Testis (tissue), 5 donors: ENCODE data around the gene WDR88. TPM values are rescaled to one million over a fixed set of nuclear protein-coding genes. Genes with fewer than 3 reads are reported as not detected.

Experiments used
- DNase-seq: peaks from one replicate; pipeline ENCODE4 v3.0.0-alpha.2; 2019
- H3K27ac ChIP-seq, 2 donors: fragments of 200-600 bp; sonication (generic); one replicate each; pipeline ENCODE4 v1.5.1; 2019
- H3K27me3 ChIP-seq: fragments of 200-600 bp; sonication (generic); one replicate; pipeline ENCODE4 v1.5.1; 2019
- H3K36me3 ChIP-seq: fragments of 200-600 bp; sonication (generic); one replicate; pipeline ENCODE4 v1.5.1; 2017; ENCODE audit warnings: low read depth; ENCODE audit errors: missing control alignments
- H3K4me1 ChIP-seq: fragments of 200-600 bp; sonication (generic); one replicate; pipeline ENCODE4 v1.5.1; 2019
- H3K4me3 ChIP-seq, 2 donors: fragments of 200-600 bp; sonication (generic); one replicate each; pipeline ENCODE4 v1.5.1; 2017 to 2019
- H3K9me3 ChIP-seq: fragments of 200-600 bp; sonication (generic); one replicate; pipeline ENCODE4 v1.5.1; 2017
- CTCF ChIP-seq, 3 experiments: fragments of 450-650 bp in 2 of 3; fragments of 200-600 bp in 1 of 3; sonication (generic) in 1 of 3; IDR thresholded peaks; one replicate each; pipeline ENCODE4 v1.5.1; 2016 to 2019; ENCODE audit warnings: antibody characterized with exemption in 3 of 3, mild to moderate bottlenecking in 2 of 3, moderate library complexity in 1 of 3
- POLR2A ChIP-seq: fragments of 450-650 bp; IDR thresholded peaks from one replicate; pipeline ENCODE4 v1.6.1; 2017; ENCODE audit warnings: antibody characterized with exemption, mild to moderate bottlenecking, moderate library complexity
- WGBS, 2 donors: methylation state at CpG; one replicate each; pipeline ENCODE4 v1.1.5; 2018; 5-methylcytosine and 5-hydroxymethylcytosine counted together
- intact Hi-C: fragments of 100-400 bp; cut with DNase I; formaldehyde crosslinking; loops from one replicate; pipeline ENCODE4 v1.15.1; 2023; ENCODE audit warnings: low total_unique reads
- long read RNA-seq, 2 donors: transcript quantifications; one replicate each; lab custom pipeline, GENCODE V29; 2026
- polyA plus RNA-seq: library from polyadenylated mRNA; stranded (reverse); fragments of 350-450 nt; fragmentation: Illumina TruSeq; extraction: RNeasy Lipid Tissue Mini Kit (QIAGEN cat#74804); gene quantifications from one replicate; pipeline ENCODE4 v1.2.3, GENCODE V29; 2014; ENCODE audit warnings: low read depth, low replicate concordance; ENCODE audit not compliant: insufficient read depth
- total RNA-seq, 2 donors: library from RNA; depleted of rRNA; stranded (reverse); fragments of >200 nt; gene quantifications; one replicate each; pipeline ENCODE4 v1.2.3, GENCODE V29; 2016

The WDR88 gene
- total RNA-seq (1 to 10 TPM; 5.0 to 8.9 TPM), polyA plus RNA-seq (15.3 TPM)
- long read RNA-seq, donor 1, result 0 reads
- long read RNA-seq, donor 2, result 0 reads

- TF ChIP-seq CTCF (IDR thresholded peaks at IDR 0.05) (no peak), POLR2A (no peak)
- no peaks in the 10 kb centered on the region for H3K9me3 ChIP-seq
- H3K27ac ChIP-seq, result no peak within 1 kb of the TSS
- intact Hi-C loops, result no loop called here
- DNase-seq, result no peak
- no peaks in the 10 kb centered on the region for H3K36me3 ChIP-seq
- no peaks in the 10 kb centered on the region for H3K4me1 ChIP-seq
- no peaks in the 10 kb centered on the region for H3K27me3 ChIP-seq
- peak within 1 kb of the TSS; percentile 24 to 44 for H3K4me3 ChIP-seq
- 78 to 89% methylated on average over 32 to 43 of the region's 43 CpGs for WGBS, 2 donors
Measured at GRCh38 chr19:33132021-33132420, at the start of gene WDR88. TSS of gene WDR88 (plus strand) at chr19:33132114. CDS start at chr19:33132170, 56 bp downstream.

GRCh38 chr19:33085570-33086128 is 46.3 kb upstream of the WDR88 start:
- 93 to 100% methylated on average over 1 to 3 of the region's 3 CpGs for WGBS, 2 donors

GRCh38 chr19:33086955-33087354 is 45.0 kb upstream of the WDR88 start:
- 86 to 89% methylated on average over 1 of the region's 1 CpG for WGBS, 2 donors
- Histone ChIP-seq H3K4me3 (no peak overlapping the region), H3K27me3 (no peaks in the 10 kb centered on the region), H3K27ac (no peak overlapping the region), H3K9me3 (no peaks in the 10 kb centered on the region), H3K36me3 (no peaks in the 10 kb centered on the region), H3K4me1 (no peaks in the 10 kb centered on the region)
- intact Hi-C loops, result no loop called here
- DNase-seq, result no peak
- TF ChIP-seq CTCF (IDR thresholded peaks at IDR 0.05) (no peak), POLR2A (no peak)

More at GRCh38 chr19:33085570-33086128, 46.3 kb upstream of the WDR88 start:
- TF ChIP-seq CTCF (IDR thresholded peaks at IDR 0.05) (no peak), POLR2A (no peak)
- Histone ChIP-seq H3K4me3 (no peak overlapping the region), H3K4me1 (peaks cover 3% of the 10 kb centered on the region), H3K27me3 (no peaks in the 10 kb centered on the region), H3K9me3 (no peaks in the 10 kb centered on the region), H3K27ac (no peak overlapping the region), H3K36me3 (no peaks in the 10 kb centered on the region)
- no peak for DNase-seq
- intact Hi-C loops, result no loop called here

GRCh38 chr19:33089010-33089409 is 42.9 kb upstream of the WDR88 start:
- intact Hi-C loops, result no loop called here
- no peak overlapping the region for H3K27ac ChIP-seq
- no peaks in the 10 kb centered on the region for H3K27me3 ChIP-seq
- no peak for DNase-seq
- WGBS, 2 donors, result 90 to 94% methylated on average over 3 of the region's 3 CpGs
- TF ChIP-seq POLR2A (no peak), CTCF (IDR thresholded peaks at IDR 0.05) (no peak)
- no peaks in the 10 kb centered on the region for H3K9me3 ChIP-seq
- no peak overlapping the region for H3K4me3 ChIP-seq
- no peaks in the 10 kb centered on the region for H3K36me3 ChIP-seq
- no peaks in the 10 kb centered on the region for H3K4me1 ChIP-seq

GRCh38 chr19:33090179-33090578 is 41.7 kb upstream of the WDR88 start:
- Histone ChIP-seq H3K4me3 (no peak overlapping the region), H3K4me1 (no peaks in the 10 kb centered on the region), H3K27ac (no peak overlapping the region), H3K36me3 (no peaks in the 10 kb centered on the region), H3K9me3 (no peaks in the 10 kb centered on the region), H3K27me3 (no peaks in the 10 kb centered on the region)
- 88 to 95% methylated on average over 3 of the region's 3 CpGs for WGBS, 2 donors
- TF ChIP-seq POLR2A (no peak), CTCF (IDR thresholded peaks at IDR 0.05) (no peak)
- no peak for DNase-seq
- intact Hi-C loops, result no loop called here
